Endometrial microvascular endothelial cells (primary cell): Measurements from ENCODE around the gene ZNF556. TPM values are rescaled to one million over a fixed set of nuclear protein-coding genes. Genes with fewer than 3 reads are reported as not detected.
"Not testable (repeated sequence)": the region's sequence is repeated elsewhere in the genome, so short reads cannot be mapped to it uniquely, and the experiment has no call there.

Experiments used
- in situ Hi-C: cut with HindIII; loops from 2 replicates; pipeline ENCODE4 v1.10.0; 2017; ENCODE audit warnings: low sequenced_read_pairs, low pct_unique_long_range_greater_than_20kb; ENCODE audit errors: inconsistent ontology term
- total RNA-seq: library from RNA; depleted of rRNA; stranded (reverse); fragments of >200 nt; gene quantifications from one replicate; pipeline ENCODE4 v1.2.3, GENCODE V29; 2015; ENCODE audit errors: inconsistent ontology term

The ZNF556 gene
- total RNA-seq, 1 donor from 2014 or later, result not detected

- in situ Hi-C loops, result no loop called here
These were observed 29.6 kb downstream of the ZNF556 start for GRCh38 chr19:2896694-2897093.

DNA sequence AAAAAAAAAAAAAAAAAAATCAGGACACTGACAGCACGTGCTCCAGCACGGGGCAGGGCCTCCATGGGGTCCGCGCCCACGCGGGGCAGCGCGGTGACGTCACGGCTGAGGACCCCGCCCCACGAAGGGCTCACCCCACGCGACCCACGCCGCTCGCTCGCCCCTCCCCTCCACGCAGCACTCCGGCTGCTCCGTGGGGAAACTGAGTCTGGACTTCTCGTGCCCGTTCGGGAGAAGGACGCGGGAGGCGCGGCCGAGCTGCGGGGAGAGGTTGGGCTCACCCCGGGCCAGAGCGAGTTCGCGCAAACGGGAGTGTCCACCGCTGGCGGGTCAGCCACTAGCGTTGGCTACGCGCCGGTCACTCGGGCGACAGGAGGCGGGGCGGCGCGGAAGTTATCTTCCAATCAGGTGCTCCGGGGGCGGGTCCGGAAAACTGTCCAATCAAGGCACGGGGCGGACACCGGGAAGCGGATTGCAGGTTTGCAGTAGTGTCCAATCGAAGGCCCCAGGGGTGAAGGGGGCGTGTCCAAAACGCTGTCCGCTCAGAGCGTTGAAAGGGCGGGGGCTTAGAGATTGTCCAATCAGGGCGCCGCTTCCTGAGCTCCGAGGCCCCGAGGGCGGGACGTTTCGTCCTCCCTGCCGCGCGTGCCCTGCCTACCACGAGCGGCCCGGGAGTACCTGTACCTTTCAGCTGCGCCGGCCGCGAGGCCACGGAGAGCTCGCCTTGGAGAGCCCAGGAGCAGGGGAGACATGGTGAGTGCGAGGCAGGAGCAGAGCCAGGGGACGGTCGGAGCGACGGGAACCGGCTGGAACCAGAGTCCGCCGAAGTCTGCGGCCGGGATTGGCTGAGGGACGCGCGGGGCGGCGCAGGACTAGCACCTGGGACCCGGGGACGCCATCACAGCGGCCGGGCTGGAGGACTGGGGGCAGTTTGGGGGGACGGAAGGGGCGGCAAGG is 33.4 kb downstream of the ZNF556 start, which contains the start of gene ZNF57:
TSS of gene ZNF57 (plus strand) at position 633 of the 957 bp plus-strand sequence. CDS start at position 751, 118 bp downstream.
- in situ Hi-C loops, result no loop called here

DNA sequence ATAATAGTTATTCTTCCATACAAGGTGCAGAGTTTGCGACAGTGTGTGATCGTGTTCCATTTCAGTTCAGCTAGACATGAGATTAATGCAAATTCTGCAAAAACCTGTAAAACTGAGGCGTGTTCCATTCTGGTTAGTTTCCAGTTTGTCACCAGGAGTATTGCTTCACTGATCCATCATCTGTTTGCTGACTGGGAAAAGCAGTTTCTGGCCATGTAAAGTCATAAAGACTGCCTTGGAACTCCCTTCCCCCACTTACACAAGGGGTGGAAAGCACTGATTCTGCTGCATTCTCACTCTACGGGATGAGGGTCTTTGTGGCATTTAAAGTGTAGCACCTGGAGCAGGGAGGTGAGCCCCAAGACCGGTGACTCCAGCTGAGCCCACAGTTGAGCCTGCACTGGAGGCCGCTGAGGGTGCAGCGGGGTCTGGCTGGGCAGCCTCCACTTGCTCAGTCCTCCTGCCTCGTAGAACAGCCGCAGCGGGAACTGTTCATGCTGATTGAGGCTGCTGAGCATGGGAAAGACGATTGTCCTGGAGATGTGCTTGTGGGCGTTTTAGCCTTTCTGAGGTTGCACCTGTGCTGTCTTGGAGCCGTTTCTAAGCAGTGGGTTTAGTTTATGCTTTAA is 35.6 kb downstream of the ZNF556 start:
- in situ Hi-C loops, result no loop called here

GRCh38 chr19:2903326-2903725 is 36.2 kb downstream of the ZNF556 start:
- in situ Hi-C loops, result not testable (repeated sequence)

- in situ Hi-C loops, result no loop called here
These were observed 38.9 kb downstream of the ZNF556 start for GRCh38 chr19:2905918-2906519.

DNA sequence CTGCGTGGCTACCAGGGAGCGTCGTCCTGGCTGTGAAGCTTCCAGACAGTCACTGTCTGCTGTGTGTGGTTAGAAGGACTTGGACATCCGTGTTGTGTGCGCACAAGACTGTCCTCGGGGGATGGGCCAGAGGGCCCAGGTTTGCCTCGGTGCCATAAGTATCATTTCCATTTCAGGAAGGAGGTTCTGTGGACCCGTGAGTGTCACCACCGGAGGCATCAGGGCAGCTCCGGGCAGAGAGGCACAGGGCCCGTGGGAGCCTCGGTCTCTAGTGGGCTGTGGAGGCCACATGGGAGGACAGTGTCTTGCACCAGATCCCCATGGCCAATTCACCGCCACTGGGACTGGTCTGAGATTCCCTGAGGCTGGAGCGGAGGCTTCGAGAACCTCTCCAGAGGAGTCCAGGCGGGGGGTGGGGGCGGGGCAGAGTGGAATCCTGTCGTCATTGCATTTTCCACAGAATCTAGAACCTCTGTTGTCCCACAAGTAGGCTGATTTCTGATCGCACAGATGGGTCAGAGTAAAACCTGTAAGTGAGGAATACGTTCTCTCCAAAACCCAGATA is 39.6 kb downstream of the ZNF556 start:
- in situ Hi-C loops, result no loop called here

- in situ Hi-C loops, result no loop called here
These were observed 45.2 kb downstream of the ZNF556 start for GRCh38 chr19:2912306-2912705.

DNA sequence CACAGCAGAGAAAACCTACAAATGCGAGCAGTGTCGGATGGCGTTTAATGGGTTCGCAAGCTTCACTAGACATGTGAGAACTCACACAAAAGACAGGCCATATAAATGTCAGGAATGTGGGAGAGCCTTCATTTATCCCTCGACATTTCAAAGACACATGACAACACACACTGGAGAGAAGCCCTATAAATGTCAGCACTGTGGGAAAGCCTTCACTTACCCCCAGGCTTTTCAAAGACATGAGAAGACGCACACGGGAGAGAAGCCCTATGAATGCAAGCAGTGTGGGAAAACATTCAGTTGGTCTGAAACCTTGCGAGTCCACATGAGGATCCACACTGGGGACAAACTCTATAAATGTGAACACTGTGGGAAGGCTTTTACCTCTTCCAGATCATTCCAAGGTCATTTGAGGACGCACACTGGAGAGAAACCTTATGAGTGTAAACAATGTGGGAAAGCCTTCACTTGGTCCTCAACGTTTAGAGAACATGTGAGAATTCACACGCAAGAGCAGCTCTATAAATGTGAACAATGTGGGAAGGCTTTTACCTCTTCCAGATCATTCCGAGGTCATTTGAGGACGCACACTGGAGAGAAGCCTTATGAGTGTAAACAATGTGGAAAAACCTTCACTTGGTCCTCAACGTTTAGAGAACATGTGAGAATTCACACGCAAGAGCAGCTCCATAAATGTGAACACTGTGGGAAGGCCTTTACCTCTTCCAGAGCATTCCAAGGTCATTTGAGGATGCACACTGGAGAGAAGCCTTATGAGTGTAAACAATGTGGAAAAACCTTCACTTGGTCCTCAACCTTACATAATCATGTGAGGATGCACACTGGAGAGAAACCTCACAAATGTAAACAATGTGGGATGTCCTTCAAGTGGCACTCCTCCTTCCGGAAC is 50.4 kb downstream of the ZNF556 start:
- in situ Hi-C loops, result no loop called here

DNA sequence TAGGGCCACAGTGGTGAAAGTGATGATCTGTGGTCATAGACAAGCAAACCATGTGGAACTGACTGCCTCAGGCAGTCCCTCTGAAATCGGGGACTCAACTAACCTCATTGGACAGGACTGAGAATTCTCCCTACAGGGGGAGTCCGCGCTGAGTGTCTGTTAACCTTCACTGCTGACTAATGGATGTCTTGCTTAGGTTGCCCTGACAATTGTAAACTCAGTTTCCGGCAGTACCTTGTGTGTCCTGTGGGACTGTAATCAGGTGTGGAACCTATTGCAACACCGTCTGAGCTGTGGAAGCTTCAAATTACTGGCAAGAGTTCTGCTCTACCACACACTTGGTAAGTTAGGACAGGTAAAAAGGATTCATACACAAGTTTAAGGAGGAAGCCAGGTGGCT is 55.9 kb downstream of the ZNF556 start:
- in situ Hi-C loops, result no loop called here

- in situ Hi-C loops, result no loop called here
These were observed 56.4 kb downstream of the ZNF556 start for GRCh38 chr19:2923510-2923909.

DNA sequence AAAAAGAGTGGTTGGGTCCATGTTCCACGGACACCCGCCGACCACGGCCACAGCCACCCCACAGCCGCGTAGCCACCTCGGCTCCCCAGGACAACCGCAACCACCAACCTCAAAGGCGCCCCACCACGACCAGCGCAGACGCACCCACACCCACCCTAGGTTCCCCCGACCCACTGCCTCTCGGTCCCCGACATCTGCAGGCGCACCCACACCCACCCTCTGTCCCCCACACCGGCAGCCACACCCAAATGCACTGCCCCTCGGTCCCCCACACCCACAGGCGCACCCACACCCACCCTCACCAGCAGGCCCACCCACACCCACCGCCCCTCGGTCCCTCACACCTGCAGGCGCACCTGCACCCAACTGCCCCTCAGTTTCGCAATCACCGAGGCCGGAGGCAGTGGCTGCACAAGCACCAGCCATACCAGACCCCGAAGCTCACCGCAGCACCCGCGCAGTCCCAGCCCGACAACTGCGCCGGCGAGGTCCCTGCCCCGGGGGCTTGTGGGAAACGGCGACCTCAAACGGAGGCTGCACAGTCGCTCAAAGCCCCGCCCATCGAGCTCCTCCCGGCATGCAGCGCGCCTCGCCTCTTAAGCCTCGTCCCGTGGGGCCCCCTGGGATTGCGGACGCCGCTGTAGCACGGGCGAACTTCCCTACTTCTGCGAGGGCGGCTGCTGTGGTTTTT is 59.4 kb downstream of the ZNF556 start:
- in situ Hi-C loops, result no loop called here

DNA sequence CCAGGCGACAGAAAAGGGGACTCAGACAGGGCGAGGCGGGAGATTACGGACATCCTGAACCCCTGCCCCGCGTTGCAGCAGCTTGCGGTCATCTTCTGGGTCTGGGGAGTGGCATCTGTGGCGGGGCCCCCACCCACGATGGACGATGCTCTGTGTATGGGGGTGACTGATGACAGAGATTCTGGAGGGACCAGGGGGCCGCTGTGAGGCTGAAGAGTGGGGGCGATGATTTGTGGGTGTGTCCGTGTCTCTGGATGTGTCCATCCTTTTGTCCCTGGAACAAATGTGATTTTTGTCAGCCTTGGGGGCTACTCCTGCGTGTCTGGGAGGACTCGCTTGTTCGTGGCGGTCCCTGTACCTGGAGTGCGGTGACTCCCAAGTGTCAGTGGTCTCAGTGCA is 59.9 kb downstream of the ZNF556 start:
- in situ Hi-C loops, result no loop called here

Other genes starting within 250 kb of the ZNF556 start
- gene GNG7, start 164.6 kb upstream of the ZNF556 start, total RNA-seq, result not detected
- gene DIRAS1, start 146.0 kb upstream of the ZNF556 start, total RNA-seq, result not detected
- 41.0 TPM for gene SLC39A3, start 127.3 kb upstream of the ZNF556 start, total RNA-seq
- gene SGTA, start 84.1 kb upstream of the ZNF556 start, total RNA-seq, result 101 TPM
- 140 TPM for gene THOP1, start 81.8 kb upstream of the ZNF556 start, total RNA-seq
- gene ZNF554, start 47.5 kb upstream of the ZNF556 start, total RNA-seq, result 5.4 TPM
- gene ZNF555, start 25.9 kb upstream of the ZNF556 start, total RNA-seq, result 3.2 TPM
- 4.6 TPM for gene ZNF57, start 33.6 kb downstream of the ZNF556 start, total RNA-seq
- gene ZNF77, start 77.6 kb downstream of the ZNF556 start, total RNA-seq, result 2.3 TPM
- 0.09 TPM for gene TLE6, start 110.2 kb downstream of the ZNF556 start, total RNA-seq
- 11.3 TPM for gene TLE2, start 161.9 kb downstream of the ZNF556 start, total RNA-seq
- gene TLE5, start 195.2 kb downstream of the ZNF556 start, total RNA-seq, result 246 TPM
- 88.8 TPM for gene GNA11, start 227.0 kb downstream of the ZNF556 start, total RNA-seq